ENCODE measurements around the gene OR10G8.
"Not testable (repeated sequence)": the region's sequence is repeated elsewhere in the genome, so short reads cannot be mapped to it uniquely, and the experiment has no call there.

OR10G8 gene

GRCh38 chr11:124026498-124026897 is at the start of gene OR10G8:
Gene OR10G8 (plus strand): TSS chr11:124026798. CDS start chr11:124029623, 2,825 bp downstream.
- DNase-seq: no peak

GRCh38 chr11:123977731-123978347 is 48.8 kb upstream of the OR10G8 start, which contains the start of gene OR10S1:
Gene OR10S1 (minus strand): TSS chr11:123977781. CDS start chr11:123977664, 117 bp downstream.
- DNase-seq: no peak

GRCh38 chr11:123979311-123979710 is 47.3 kb upstream of the OR10G8 start:
- DNase-seq: no peak

GRCh38 chr11:123995119-123995518 is 31.5 kb upstream of the OR10G8 start, which contains the start of gene OR10G6:
Gene OR10G6 (minus strand): TSS chr11:123995161. CDS start chr11:123995161, 0 bp downstream.
- DNase-seq: no peak

- no peak for DNase-seq
Measured at GRCh38 chr11:124012697-124013096, 13.9 kb upstream of the OR10G8 start, which contains the start of gene OR10G4. Gene OR10G4 (plus strand): TSS chr11:124012997. CDS start chr11:124015575, 2,578 bp downstream.

- not testable (repeated sequence) for DNase-seq
Measured at GRCh38 chr11:124015837-124016236, 10.8 kb upstream of the OR10G8 start.

- no peak for DNase-seq
Measured at GRCh38 chr11:124036666-124037065, 10.1 kb downstream of the OR10G8 start.

- no peak for DNase-seq
Measured at GRCh38 chr11:124039557-124039956, 13.0 kb downstream of the OR10G8 start.

- no peak for DNase-seq
Measured at GRCh38 chr11:124041254-124041653, 14.7 kb downstream of the OR10G8 start, which contains the start of gene OR10G7. Gene OR10G7 (minus strand): TSS chr11:124041325. CDS start chr11:124039001, 2,324 bp downstream.

- DNase-seq: no peak
Measured at GRCh38 chr11:124043420-124043819, 16.8 kb downstream of the OR10G8 start.

- no peak for DNase-seq
Measured at GRCh38 chr11:124050748-124051147, 24.1 kb downstream of the OR10G8 start.

GRCh38 chr11:124052966-124053365 is 26.4 kb downstream of the OR10G8 start:
- no peak for DNase-seq

- peak; percentile 22 for DNase-seq
Measured at GRCh38 chr11:124068601-124069110, 42.1 kb downstream of the OR10G8 start.

GRCh38 chr11:124069429-124070401 is 43.1 kb downstream of the OR10G8 start:
- peak; percentile 74 for DNase-seq

GRCh38 chr11:124070915-124071622 is 44.5 kb downstream of the OR10G8 start:
- peak; percentile 86 for DNase-seq

GRCh38 chr11:124071623-124071948 is 45.0 kb downstream of the OR10G8 start:
- DNase-seq: no peak

GRCh38 chr11:124072147-124072546 is 45.5 kb downstream of the OR10G8 start:
- DNase-seq: no peak

GRCh38 chr11:124074554-124074953 is 48.0 kb downstream of the OR10G8 start:
- DNase-seq: no peak

- DNase-seq: no peak
Measured at GRCh38 chr11:124075492-124075840, 48.9 kb downstream of the OR10G8 start.

GRCh38 chr11:124075841-124076651 is 49.4 kb downstream of the OR10G8 start:
- peak; percentile 35 for DNase-seq

GRCh38 chr11:124077266-124077665 is 50.7 kb downstream of the OR10G8 start:
- DNase-seq: no peak

- no peak for DNase-seq
Measured at GRCh38 chr11:124078591-124078990, 52.0 kb downstream of the OR10G8 start.
